IPS-18c (cell line): ENCODE results near the gene GLDN.

Source experiments
- H3K4me3 ChIP-seq: 2 replicates; pipeline ENCODE4 v1.7.0; 2013; ENCODE audit warnings: low read depth, mild to moderate bottlenecking, low read length, moderate library complexity; ENCODE audit not compliant: insufficient read depth
- H3K9me3 ChIP-seq: one replicate; pipeline ENCODE4 v1.6.1; 2013; ENCODE audit warnings: mild to moderate bottlenecking, low read length, moderate library complexity; ENCODE audit not compliant: control insufficient read depth, insufficient read depth

Gene GLDN

GRCh38 chr15:51368751-51369450 is 27.4 kb downstream of the GLDN start:
- Histone ChIP-seq H3K9me3 (no peaks in the 10 kb centered on the region), H3K4me3 (no peak overlapping the region)

- H3K4me3 ChIP-seq: no peak overlapping the region
- no peaks in the 10 kb centered on the region for H3K9me3 ChIP-seq
Measured at GRCh38 chr15:51369451-51369761, 28.0 kb downstream of the GLDN start.

GRCh38 chr15:51371266-51371665 is 29.8 kb downstream of the GLDN start:
- no peaks in the 10 kb centered on the region for H3K9me3 ChIP-seq
- H3K4me3 ChIP-seq: no peak overlapping the region

- no peak overlapping the region for H3K4me3 ChIP-seq
- H3K9me3 ChIP-seq: no peaks in the 10 kb centered on the region
Measured at GRCh38 chr15:51374131-51374530, 32.7 kb downstream of the GLDN start.

GRCh38 chr15:51375966-51376640 is 34.6 kb downstream of the GLDN start:
- Histone ChIP-seq H3K9me3 (no peaks in the 10 kb centered on the region), H3K4me3 (no peak overlapping the region)

- Histone ChIP-seq H3K9me3 (no peaks in the 10 kb centered on the region), H3K4me3 (no peak overlapping the region)
Measured at GRCh38 chr15:51377038-51377786, 35.8 kb downstream of the GLDN start.

GRCh38 chr15:51378406-51378805 is 37.0 kb downstream of the GLDN start:
- Histone ChIP-seq H3K4me3 (no peak overlapping the region), H3K9me3 (no peaks in the 10 kb centered on the region)

- no peaks in the 10 kb centered on the region for H3K9me3 ChIP-seq
- H3K4me3 ChIP-seq: no peak overlapping the region
Measured at GRCh38 chr15:51379390-51379789, 37.9 kb downstream of the GLDN start.

GRCh38 chr15:51380999-51381806 is 39.7 kb downstream of the GLDN start:
- Histone ChIP-seq H3K9me3 (no peaks in the 10 kb centered on the region), H3K4me3 (no peak overlapping the region)

GRCh38 chr15:51382787-51383186 is 41.3 kb downstream of the GLDN start:
- Histone ChIP-seq H3K9me3 (no peaks in the 10 kb centered on the region), H3K4me3 (no peak overlapping the region)

- H3K4me3 ChIP-seq: no peak overlapping the region
- no peaks in the 10 kb centered on the region for H3K9me3 ChIP-seq
Measured at GRCh38 chr15:51386029-51386428, 44.6 kb downstream of the GLDN start.

GRCh38 chr15:51386486-51386885 is 45.0 kb downstream of the GLDN start:
- H3K9me3 ChIP-seq: no peaks in the 10 kb centered on the region
- H3K4me3 ChIP-seq: no peak overlapping the region

GRCh38 chr15:51386960-51387698 is 45.7 kb downstream of the GLDN start:
- no peaks in the 10 kb centered on the region for H3K9me3 ChIP-seq
- no peak overlapping the region for H3K4me3 ChIP-seq

GRCh38 chr15:51387699-51388041 is 46.2 kb downstream of the GLDN start:
- Histone ChIP-seq H3K4me3 (no peak overlapping the region), H3K9me3 (no peaks in the 10 kb centered on the region)

GRCh38 chr15:51388726-51389125 is 47.3 kb downstream of the GLDN start:
- H3K4me3 ChIP-seq: no peak overlapping the region
- H3K9me3 ChIP-seq: no peaks in the 10 kb centered on the region

- Histone ChIP-seq H3K4me3 (no peak overlapping the region), H3K9me3 (no peaks in the 10 kb centered on the region)
Measured at GRCh38 chr15:51390241-51390965, 48.9 kb downstream of the GLDN start.
